Kidney (tissue), 14 donors: ENCODE measurements around the gene FXYD4. TPM values are rescaled to one million over a fixed set of nuclear protein-coding genes. Genes with fewer than 3 reads are reported as not detected.

Experiments
- DNase-seq, 5 donors: peaks; one replicate each; pipeline ENCODE4 v3.0.0-alpha.2; 2013 to 2020
- FAIRE-seq: peaks from 2 replicates; lab custom pipeline; 2012; peaks lifted over from hg19 to GRCh38; lab: Jason Lieb, UNC
- H3K27ac ChIP-seq, 2 donors: one replicate each; pipeline ENCODE4 v1.7.0; 2013; ENCODE audit warnings: low read depth in 2 of 2, low read length in 2 of 2, inconsistent platforms in 1 of 2
- H3K27me3 ChIP-seq: one replicate; pipeline ENCODE4 v1.7.1; 2013; ENCODE audit warnings: low read length, inconsistent platforms; ENCODE audit not compliant: control insufficient read depth, insufficient read depth
- H3K36me3 ChIP-seq, 3 donors: one replicate each; pipeline versions ENCODE4 v1.7.0 to v1.7.1; 2013; ENCODE audit warnings: low read length in 3 of 3, control low read depth in 1 of 3, inconsistent platforms in 1 of 3; ENCODE audit not compliant: insufficient read depth in 3 of 3, control insufficient read depth in 2 of 3
- H3K4me1 ChIP-seq, 3 donors: one replicate each; pipeline versions ENCODE4 v1.7.0 to v1.7.1; 2013; ENCODE audit warnings: low read length in 3 of 3, inconsistent platforms in 1 of 3, low read depth in 1 of 3; ENCODE audit not compliant: control insufficient read depth in 2 of 3, insufficient read depth in 2 of 3
- H3K4me3 ChIP-seq, 3 donors: one replicate each; pipeline versions ENCODE4 v1.7.0 to v1.8.1; 2013; ENCODE audit warnings: low read length in 3 of 3, control low read depth in 1 of 3, inconsistent platforms in 1 of 3
- H3K9ac ChIP-seq, 3 donors: one replicate each; pipeline versions ENCODE4 v1.7.0 to v1.7.1; 2013; ENCODE audit warnings: low read length in 3 of 3, control low read depth in 1 of 3, inconsistent platforms in 1 of 3
- H3K9me3 ChIP-seq, 3 donors: one replicate each; pipeline versions ENCODE4 v1.7.0 to v1.7.1; 2013; ENCODE audit warnings: low read length in 3 of 3, control low read depth in 1 of 3, inconsistent platforms in 1 of 3; ENCODE audit not compliant: control insufficient read depth in 2 of 3, insufficient read depth in 1 of 3
- intact Hi-C: fragments of 100-400 bp; cut with DNase I; formaldehyde crosslinking; loops from one replicate; pipeline ENCODE4 v1.11.1; 2022
- polyA plus RNA-seq: library from polyadenylated mRNA; stranded (reverse); fragments of 350-450 nt; fragmentation: Illumina TruSeq; extraction: RNeasy Lipid Tissue Mini Kit (QIAGEN cat#74804); gene quantifications from one replicate; pipeline ENCODE4 v1.2.3, GENCODE V29; 2014; ENCODE audit warnings: low read depth, low replicate concordance; ENCODE audit not compliant: insufficient read depth
- total RNA-seq: library from RNA; stranded (reverse); fragmentation: NEBNext Ultra II Directional; extraction: Animal tissue kit (Norgen Biotek cat#: 25700); gene quantifications from one replicate; pipeline ENCODE4 v1.2.1, GENCODE V29; 2021
- TF ChIP-seq, protein P1 (sequence below): IDR thresholded peaks from 3 replicates; pipeline ENCODE4 v1.5.1; 2012; ENCODE audit warnings: mild to moderate bottlenecking, moderate library complexity, borderline replicate concordance; ENCODE audit not compliant: insufficient read depth; ENCODE audit errors: extremely low read depth
- donor health status: control.
- donor health status: control.
- donor health status: control.
- donor health status: control.
- donor health status: control.
- donor health status: DM: yes; HTN: yes; CAD: no.
- donor health status: Normal renal cell carcinoma (clear cell type).

Gene FXYD4
- total and polyA plus RNA-seq, 2 donors from 2014 or later, result 109 to 392 TPM

DNA sequence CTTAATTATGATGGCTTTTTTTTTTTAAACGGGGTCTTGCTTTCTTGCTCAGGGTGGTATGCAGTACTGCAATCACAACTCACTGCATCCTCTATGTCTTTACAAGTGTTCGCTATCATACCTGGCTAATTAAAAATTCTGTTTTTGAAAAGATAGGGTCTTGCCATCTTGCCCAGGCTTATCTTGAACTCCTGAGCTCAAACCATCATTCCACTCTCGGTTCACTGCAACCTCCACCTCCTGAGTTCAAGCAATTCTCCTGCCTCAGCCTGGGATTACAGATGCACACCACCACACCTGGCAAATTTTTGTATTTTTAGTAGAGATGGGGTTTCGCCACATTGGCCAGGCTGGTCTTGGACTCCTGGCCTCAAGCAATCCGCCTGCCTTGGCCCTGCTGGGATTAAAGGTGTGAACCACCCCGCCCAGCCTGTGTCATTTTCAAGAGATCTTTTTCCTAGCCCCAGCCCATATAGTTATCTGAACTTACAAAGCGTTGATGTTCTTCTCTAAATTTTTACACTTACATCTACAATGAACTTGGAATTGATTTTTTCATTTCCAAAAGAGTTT lies 31.5 kb downstream of the FXYD4 start:
- intact Hi-C loops, result no loop called here
- no peak overlapping the region for H3K4me3 ChIP-seq
- DNase-seq, result no peak
- H3K27ac ChIP-seq, result no peak overlapping the region
- FAIRE-seq, result no peak
- no peak overlapping the region for H3K9ac ChIP-seq
- no peaks in the 10 kb centered on the region for H3K9me3 ChIP-seq
- peaks cover 0 to 3% (median 0%) of the 10 kb centered on the region in 3 donors for H3K36me3 ChIP-seq
- TF ChIP-seq, protein P1, sequence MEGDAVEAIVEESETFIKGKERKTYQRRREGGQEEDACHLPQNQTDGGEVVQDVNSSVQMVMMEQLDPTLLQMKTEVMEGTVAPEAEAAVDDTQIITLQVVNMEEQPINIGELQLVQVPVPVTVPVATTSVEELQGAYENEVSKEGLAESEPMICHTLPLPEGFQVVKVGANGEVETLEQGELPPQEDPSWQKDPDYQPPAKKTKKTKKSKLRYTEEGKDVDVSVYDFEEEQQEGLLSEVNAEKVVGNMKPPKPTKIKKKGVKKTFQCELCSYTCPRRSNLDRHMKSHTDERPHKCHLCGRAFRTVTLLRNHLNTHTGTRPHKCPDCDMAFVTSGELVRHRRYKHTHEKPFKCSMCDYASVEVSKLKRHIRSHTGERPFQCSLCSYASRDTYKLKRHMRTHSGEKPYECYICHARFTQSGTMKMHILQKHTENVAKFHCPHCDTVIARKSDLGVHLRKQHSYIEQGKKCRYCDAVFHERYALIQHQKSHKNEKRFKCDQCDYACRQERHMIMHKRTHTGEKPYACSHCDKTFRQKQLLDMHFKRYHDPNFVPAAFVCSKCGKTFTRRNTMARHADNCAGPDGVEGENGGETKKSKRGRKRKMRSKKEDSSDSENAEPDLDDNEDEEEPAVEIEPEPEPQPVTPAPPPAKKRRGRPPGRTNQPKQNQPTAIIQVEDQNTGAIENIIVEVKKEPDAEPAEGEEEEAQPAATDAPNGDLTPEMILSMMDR, result no peak
- peaks cover 0 to 19% (median 18%) of the 10 kb centered on the region in 3 donors for H3K4me1 ChIP-seq
- H3K27me3 ChIP-seq, result no peaks in the 10 kb centered on the region

DNA sequence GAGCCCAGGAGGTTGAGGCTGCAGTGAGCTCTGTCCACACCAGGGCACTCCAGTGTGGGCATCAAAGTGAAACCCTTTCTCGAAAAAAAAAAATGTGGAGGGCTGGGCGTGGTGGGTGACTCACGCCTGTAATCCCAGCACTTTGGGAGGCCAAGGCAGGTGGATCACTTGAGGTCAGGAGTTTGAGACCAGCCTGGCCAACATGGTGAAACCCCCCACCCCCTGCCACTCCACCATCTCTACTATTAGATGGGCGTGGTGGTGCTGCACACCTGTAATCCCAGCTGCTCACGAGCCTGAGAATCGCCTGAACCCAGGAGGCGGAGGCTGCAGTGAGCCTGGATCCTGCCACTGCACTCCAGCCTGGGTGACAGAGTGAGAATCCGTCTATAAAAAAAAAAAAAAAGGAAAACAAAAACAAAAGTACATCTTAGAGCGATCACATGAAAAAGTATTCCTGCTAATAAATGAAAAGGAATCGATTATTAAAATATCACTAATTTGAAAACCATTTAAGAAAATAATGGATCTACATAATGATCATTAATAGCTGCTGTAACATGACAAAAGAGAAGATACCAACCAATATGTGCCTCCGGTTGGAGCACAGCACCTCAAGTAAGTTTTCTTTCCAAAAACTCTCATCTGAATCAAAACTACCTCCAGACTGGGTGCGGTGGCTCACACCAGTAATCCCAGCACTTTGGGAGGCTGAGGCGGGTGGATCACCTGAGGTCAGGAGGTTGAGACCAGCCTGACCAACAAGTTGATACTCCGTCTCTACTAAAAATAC lies 32.7 kb downstream of the FXYD4 start:
- no peak for DNase-seq
- TF ChIP-seq, protein P1, result no peak
- intact Hi-C loops, result no loop called here
- no peak overlapping the region for H3K27ac ChIP-seq
- H3K9ac ChIP-seq, result no peak overlapping the region
- peaks cover 0 to 14% (median 14%) of the 10 kb centered on the region in 3 donors for H3K4me1 ChIP-seq
- H3K9me3 ChIP-seq, result no peaks in the 10 kb centered on the region
- H3K4me3 ChIP-seq, result no peak overlapping the region
- no peaks in the 10 kb centered on the region for H3K27me3 ChIP-seq
- H3K36me3 ChIP-seq, result peaks cover 0 to 3% (median 0%) of the 10 kb centered on the region in 3 donors
- no peak for FAIRE-seq

DNA sequence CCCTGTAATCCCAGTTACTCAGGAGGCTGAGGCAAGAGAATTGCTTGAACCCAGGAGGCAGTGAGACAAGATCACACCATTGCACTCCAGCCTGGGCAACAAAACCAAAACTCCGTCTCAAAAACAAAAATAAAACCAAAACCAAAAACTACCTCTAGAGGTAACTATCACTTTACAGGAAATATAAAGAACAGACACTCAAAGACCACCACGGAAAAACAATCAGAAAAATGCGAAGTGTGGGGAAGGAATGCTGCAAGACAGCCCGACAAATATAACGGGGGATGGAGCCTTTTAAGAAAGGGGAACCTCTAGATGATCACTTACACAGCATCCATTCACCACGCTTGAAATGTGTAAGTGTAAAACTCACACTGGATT lies 33.3 kb downstream of the FXYD4 start:
- no peaks in the 10 kb centered on the region for H3K27me3 ChIP-seq
- peaks cover 0 to 3% (median 0%) of the 10 kb centered on the region in 3 donors for H3K36me3 ChIP-seq
- intact Hi-C loops, result no loop called here
- H3K4me3 ChIP-seq, result no peak overlapping the region
- H3K9me3 ChIP-seq, result no peaks in the 10 kb centered on the region
- no peak overlapping the region for H3K27ac ChIP-seq
- no peak for FAIRE-seq
- H3K9ac ChIP-seq, result no peak overlapping the region
- H3K4me1 ChIP-seq, result peaks cover 0 to 11% (median 8%) of the 10 kb centered on the region in 3 donors
- DNase-seq, result no peak
- TF ChIP-seq, protein P1, result no peak
